Skeletal muscle cell (primary cell): ENCODE measurements around the gene ZCCHC10.
"Not testable (repeated sequence)": the region's sequence is repeated elsewhere in the genome, so short reads cannot be mapped to it uniquely, and the experiment has no call there.

Experiments used
- DNase-seq: peaks from one replicate; pipeline ENCODE4 v3.0.0-alpha.2; 2010; ENCODE audit warnings: low read depth
- H3K4me3 ChIP-seq: 2 replicates; pipeline ENCODE4 v1.5.1; 2011; ENCODE audit warnings: low read depth, mild to moderate bottlenecking, control low read depth, low read length, moderate library complexity

The ZCCHC10 gene

GRCh38 chr5:132987531-132988408 is 38.6 kb downstream of the ZCCHC10 start:
- no peak for DNase-seq

GRCh38 chr5:132982971-132983370 is 43.4 kb downstream of the ZCCHC10 start:
- DNase-seq, H3K4me3 ChIP-seq: not testable (repeated sequence)

More at GRCh38 chr5:132987531-132988408, 38.6 kb downstream of the ZCCHC10 start:
- H3K4me3 ChIP-seq: no peak overlapping the region

GRCh38 chr5:132981288-132981687 is 45.1 kb downstream of the ZCCHC10 start:
- no peak for DNase-seq
- no peak overlapping the region for H3K4me3 ChIP-seq

GRCh38 chr5:132979976-132980375 is 46.4 kb downstream of the ZCCHC10 start:
- H3K4me3 ChIP-seq: no peak overlapping the region

GRCh38 chr5:132979367-132979940 is 46.9 kb downstream of the ZCCHC10 start:
- H3K4me3 ChIP-seq: no peak overlapping the region
- DNase-seq: peak; percentile 7

More at GRCh38 chr5:132979976-132980375, 46.4 kb downstream of the ZCCHC10 start:
- no peak for DNase-seq

GRCh38 chr5:132976852-132977251 is 49.5 kb downstream of the ZCCHC10 start:
- no peak for DNase-seq
- H3K4me3 ChIP-seq: no peak overlapping the region

GRCh38 chr5:132972436-132972828 is 53.9 kb downstream of the ZCCHC10 start:
- H3K4me3 ChIP-seq, DNase-seq: not testable (repeated sequence)

- no peak overlapping the region for H3K4me3 ChIP-seq
- DNase-seq: no peak
These were observed 54.6 kb downstream of the ZCCHC10 start for GRCh38 chr5:132971483-132972435.

GRCh38 chr5:132965120-132965519 is 61.2 kb downstream of the ZCCHC10 start:
- no peak overlapping the region for H3K4me3 ChIP-seq
- no peak for DNase-seq

GRCh38 chr5:132963171-132964104 is 62.9 kb downstream of the ZCCHC10 start, which contains the start of gene AFF4:
AFF4 (minus strand) TSS chr5:132963634; CDS start chr5:132937189, 26,445 bp downstream.
- peak within 1 kb of the TSS; percentile 87 for H3K4me3 ChIP-seq
- DNase-seq: peak; percentile 92

GRCh38 chr5:132962429-132963021 is 63.8 kb downstream of the ZCCHC10 start:
- peak overlapping the region; percentile 87 for H3K4me3 ChIP-seq
- peak; percentile 43 for DNase-seq

GRCh38 chr5:132961887-132962286 is 64.5 kb downstream of the ZCCHC10 start:
- DNase-seq: no peak
- H3K4me3 ChIP-seq: peak overlapping the region; percentile 87

GRCh38 chr5:132961123-132961815 is 65.1 kb downstream of the ZCCHC10 start:
- H3K4me3 ChIP-seq: peak overlapping the region; percentile 87
- not testable (repeated sequence) for DNase-seq

- not testable (repeated sequence) for H3K4me3 ChIP-seq, DNase-seq
These were observed 70.1 kb downstream of the ZCCHC10 start for GRCh38 chr5:132956166-132956799.

- H3K4me3 ChIP-seq: no peak overlapping the region
- DNase-seq: no peak
These were observed 72.6 kb downstream of the ZCCHC10 start for GRCh38 chr5:132953710-132954109.

GRCh38 chr5:132952829-132953228 is 73.5 kb downstream of the ZCCHC10 start:
- no peak for DNase-seq
- no peak overlapping the region for H3K4me3 ChIP-seq

GRCh38 chr5:132951897-132952296 is 74.5 kb downstream of the ZCCHC10 start:
- no peak overlapping the region for H3K4me3 ChIP-seq
- no peak for DNase-seq
